Kidney tubule cell (primary cell): Measurements from ENCODE around the gene KHK.

Source experiments
- DNase-seq: peaks from one replicate; pipeline ENCODE4 v3.0.0-alpha.2; 2018; ENCODE audit warnings: low spot score

KHK gene

GRCh38 chr2:27082773-27083409 lies 3.7 kb upstream of the KHK start:
- DNase-seq: no peak

- no peak for DNase-seq
Measured at GRCh38 chr2:27083410-27084296, 2.9 kb upstream of the KHK start.

DNA sequence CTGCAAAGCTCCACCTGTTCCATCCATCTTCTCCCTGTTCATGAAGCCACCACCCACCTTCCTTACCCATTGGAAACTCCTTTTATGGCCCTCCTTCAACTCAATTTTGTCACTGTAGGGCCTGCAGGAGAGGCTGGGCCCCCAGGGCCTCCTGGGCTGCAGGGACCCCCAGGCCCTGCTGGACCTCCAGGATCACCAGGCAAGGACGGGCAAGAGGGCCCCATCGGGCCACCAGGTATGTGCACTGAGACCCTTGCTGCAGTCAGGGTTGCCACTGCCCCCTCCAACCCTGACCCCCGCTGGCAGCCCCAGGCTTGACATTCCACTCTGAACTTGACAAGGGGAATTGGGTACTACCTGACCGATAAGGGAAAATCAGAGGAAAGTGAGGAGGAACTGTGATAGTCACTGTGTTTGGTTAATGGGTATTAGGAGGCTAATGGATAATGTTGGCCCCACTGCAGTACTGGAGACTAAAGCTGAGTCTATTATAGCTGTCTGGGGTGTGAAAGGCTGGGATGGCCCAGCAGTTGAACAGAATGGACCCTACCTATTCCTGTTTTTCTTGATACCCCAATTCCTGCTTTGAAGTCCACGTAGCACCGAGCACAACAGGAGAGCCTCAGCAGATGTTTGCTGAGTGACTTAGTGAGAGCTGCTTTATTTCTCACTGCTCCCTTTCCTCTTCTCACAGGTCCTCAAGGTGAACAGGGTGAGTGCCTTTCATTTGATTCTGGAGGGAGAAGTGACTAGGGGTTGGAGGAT lies 2.1 kb upstream of the KHK start:
- DNase-seq: no peak

DNA sequence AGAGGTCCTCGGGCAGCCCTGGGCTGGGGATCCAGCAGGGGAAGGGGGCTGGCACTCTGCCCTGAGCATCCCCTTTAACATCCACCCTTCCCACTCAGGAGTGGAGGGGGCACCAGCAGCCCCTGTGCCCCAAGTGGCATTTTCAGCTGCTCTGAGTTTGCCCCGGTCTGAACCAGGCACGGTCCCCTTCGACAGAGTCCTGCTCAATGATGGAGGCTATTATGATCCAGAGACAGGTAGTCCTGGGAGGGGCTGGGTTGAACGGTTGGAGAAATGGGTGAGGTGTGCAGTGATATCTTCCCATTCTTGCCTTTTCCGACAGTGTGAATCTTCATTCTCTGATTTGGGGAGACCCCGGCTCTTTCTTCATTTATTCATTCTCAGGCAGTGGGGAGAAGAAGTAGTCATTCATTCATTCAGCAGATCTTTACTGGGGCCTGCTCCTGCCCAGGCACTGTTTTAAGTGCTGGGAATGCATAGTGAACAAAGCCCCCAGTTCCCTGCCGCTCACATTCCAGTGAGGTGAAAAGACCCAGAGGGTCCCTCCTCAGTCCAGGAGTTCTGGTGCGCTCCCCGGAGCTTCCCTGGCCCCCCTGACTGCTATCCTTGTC lies 1.4 kb upstream of the KHK start:
- DNase-seq: no peak

GRCh38 chr2:27085673-27086089 lies 891 bp upstream of the KHK start:
- peak; percentile 70 for DNase-seq

GRCh38 chr2:27086090-27086723 lies 365 bp upstream of the KHK start:
- DNase-seq: peak; percentile 92

DNA sequence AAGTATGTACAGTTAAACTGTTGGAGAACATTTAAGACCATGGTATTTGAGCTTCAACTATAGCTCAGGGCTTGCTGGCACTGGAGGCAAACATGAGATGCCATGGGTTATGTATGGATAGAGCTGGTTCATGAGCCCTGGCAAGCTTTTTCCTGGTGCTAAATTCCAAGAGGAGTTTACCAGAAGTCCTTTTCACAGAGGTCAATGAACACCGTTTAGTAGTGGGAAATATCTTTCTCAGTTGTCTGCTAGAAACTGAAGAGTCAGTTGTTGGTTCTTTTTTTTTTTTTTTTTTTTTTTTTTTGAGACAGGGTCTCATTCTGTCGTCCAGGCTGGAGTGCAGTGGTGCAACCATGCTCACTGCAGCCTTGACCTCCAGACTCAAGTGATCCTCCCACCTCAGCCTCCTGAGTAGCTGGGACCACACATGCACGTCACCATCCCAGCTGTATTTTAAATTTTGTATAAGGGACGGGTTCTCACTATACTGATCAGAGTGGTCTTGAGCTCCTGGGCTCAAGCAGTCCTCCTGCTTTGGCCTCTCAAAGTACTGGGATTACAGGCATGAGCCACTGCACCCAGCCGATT lies 1.3 kb downstream of the KHK start:
- no peak for DNase-seq

GRCh38 chr2:27088634-27089033 lies 2.1 kb downstream of the KHK start:
- DNase-seq: no peak

DNA sequence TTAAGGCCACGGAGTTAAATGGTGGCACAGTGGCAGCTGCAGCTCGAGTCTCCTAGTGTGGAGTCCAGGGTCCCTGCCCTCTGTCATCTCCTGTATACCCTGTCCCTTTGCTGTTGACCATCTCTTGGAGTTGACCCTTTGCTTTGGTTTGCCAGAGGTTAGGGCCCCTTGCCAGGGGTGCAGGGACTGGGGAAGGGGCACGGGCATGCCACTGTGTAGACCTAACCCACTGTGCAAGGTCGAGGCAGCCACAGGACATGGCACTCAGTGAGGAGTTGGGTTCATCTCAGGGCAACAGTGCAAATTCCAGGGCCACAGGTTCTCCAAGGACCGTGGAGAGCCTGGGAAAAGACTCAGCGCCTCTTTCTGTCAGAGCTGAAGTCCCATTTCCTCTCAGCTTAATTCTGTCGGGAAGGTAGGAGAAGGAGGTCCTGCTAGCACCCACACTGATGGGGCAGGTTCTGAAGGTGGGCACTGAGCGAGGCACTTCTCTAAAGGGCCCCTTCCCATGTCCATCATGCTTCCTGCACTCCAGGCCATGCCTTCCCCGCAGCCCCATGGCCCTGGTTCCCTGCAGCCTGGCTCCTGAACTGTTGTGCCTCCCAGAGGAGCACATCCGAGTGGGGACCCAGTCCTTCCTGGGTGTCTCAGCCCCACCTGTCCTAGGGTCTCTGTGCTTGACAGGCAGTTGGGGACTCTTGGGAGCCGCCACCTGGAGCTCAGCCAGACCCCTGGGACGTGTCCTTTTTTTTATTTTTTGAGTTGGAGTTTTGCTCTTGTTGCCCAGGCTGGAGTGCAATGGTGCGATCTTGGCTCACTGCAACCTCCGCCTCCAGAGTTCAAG lies 2.8 kb downstream of the KHK start:
- no peak for DNase-seq

- no peak for DNase-seq
Measured at GRCh38 chr2:27091746-27092695, 5.4 kb downstream of the KHK start.

- DNase-seq: peak; percentile 53
Measured at GRCh38 chr2:27092696-27093429, 6.3 kb downstream of the KHK start.

DNA sequence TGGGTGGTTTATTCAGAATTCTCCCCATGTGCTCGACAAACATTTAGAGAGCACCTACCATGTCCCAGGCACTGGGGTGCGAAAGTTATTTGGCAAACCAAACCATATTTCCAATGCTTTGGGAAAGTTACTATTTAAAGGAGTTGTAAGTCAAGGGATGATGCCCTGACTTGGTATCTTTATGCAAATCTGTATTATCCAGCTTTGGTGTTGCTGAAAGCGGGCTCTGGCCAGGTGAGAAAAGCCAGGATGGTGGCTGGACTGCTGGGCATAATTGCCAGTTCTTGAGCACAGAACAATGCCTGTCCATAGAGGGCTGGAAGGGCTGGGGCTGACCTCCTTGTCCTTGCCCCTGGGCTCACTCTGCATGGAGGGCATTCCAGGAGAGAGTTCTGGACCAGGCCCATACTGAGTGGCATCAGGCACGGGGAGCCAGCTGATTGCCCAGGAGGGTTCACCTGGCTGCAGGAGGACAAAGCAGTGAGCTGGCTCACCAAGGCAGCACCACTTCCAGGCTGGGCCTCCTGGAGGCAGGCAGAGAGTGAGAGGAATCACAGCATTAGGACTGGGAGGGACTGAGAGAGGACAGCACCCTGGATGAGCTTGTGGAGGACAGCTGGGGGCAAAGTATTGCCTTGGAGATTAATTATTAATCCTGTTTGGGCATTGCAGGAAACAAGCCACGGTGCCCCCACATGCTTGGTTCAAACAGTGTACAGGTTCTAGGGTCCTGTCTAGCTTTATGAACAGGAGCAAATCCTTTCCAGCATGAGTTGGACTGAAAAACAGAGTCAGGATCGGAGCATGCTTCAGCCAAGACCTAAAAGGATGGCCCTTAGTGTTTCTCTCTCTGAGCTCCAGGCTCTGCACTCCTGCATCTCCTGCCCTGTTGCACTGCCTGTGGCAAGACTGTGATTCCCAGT lies 7.1 kb downstream of the KHK start:
- peak; percentile 23 for DNase-seq

GRCh38 chr2:27094353-27094984 lies 7.9 kb downstream of the KHK start:
- no peak for DNase-seq

GRCh38 chr2:27095427-27095744 lies 8.8 kb downstream of the KHK start:
- no peak for DNase-seq

DNA sequence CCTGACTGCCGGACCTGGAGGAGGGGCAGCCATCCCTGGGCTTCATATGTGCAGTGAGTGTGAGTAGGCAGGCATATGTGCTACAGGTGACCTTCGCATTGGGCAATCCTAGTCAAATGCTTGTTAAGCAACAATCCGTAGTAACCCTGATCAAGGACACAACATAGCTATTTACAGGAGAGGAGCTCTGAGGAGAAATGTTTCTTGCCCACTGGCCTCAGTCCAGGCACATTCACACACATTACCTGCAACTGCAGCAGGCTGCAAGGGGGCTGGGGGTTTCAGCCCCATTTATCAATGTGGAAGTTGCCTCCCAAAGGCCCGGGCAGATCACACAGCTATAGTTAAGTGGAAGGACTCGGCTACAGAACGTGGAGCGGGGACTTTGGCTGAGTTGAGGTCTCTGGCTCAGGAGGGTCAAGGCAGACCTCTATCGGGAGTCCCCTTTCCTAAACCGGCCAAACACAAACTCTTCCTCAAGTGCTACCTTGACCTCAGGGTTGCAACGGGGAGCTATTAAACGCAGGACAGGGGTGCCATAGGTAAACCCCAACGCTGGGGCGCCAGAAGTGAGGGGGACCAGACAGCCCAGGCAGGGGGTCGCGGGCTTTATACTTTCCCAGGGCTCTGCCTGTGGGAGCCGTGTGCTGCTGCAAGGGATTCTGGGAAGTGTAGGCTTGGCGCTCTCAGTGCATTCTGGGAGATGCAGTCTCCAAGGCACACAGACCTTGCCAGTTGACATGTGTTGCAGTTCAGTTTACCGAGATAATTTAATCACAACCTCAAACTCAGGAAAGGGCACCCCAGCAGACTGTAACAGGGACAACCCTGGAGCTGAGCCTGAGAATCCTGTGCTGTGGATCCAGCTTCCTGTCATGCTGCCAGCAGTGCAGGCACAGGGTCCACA lies 9.4 kb downstream of the KHK start:
- peak; percentile 36 for DNase-seq

DNA sequence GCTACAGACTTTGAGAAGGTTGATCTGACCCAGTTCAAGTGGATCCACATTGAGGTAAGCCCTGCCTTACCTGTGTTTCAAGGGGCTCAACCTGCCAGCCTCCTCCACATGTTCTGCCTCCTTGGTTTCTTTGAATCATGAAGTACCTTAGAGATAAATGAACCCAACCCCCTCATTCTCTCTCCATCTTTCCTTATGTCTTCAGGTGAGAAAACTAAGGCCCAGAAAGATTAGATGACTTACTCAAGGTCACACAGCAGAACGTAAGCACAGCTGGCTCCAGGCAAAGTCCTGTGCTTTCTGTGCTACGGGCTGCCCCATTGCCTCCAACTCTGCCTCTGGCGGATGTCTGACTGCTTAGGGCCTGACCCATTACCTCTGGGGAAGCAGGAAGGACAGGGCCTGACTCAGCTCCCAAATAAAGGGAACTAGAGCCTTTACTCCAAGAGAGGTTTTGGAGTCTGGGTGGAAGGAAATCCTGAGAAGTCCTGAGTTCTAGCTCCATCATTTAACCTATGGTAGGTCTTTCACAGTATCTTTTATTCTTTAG lies 10.3 kb downstream of the KHK start:
- no peak for DNase-seq
